Neural progenitor cell (in vitro differentiated cells): ENCODE measurements around the gene MAK. TPM values are rescaled to one million over a fixed set of nuclear protein-coding genes. Genes with fewer than 3 reads are reported as not detected.

Source experiments
- DNase-seq: peaks from one replicate; pipeline ENCODE4 v3.0.0-alpha.2; 2016; ENCODE audit warnings: low spot score
- H2AFZ ChIP-seq: fragments of 200-600 bp; sonication (generic); replicated peaks from 2 replicates; pipeline ENCODE4 v1.6.1; 2016; ENCODE audit warnings: antibody characterized with exemption
- H3F3A ChIP-seq: fragments of 200-600 bp; sonication (generic); 2 replicates; pipeline ENCODE4 v1.6.1; 2016; ENCODE audit warnings: antibody characterized with exemption, low read depth
- H3K27ac ChIP-seq: fragments of 200-600 bp; sonication (generic); 2 replicates; pipeline ENCODE4 v1.5.1; 2016; ENCODE audit warnings: mild to moderate bottlenecking
- H3K27me3 ChIP-seq: fragments of 200-600 bp; sonication (generic); 2 replicates; pipeline ENCODE4 v1.6.1; 2016; ENCODE audit warnings: mild to moderate bottlenecking, moderate library complexity
- H3K36me3 ChIP-seq: fragments of 200-600 bp; sonication (generic); 2 replicates; pipeline ENCODE4 v1.5.1; 2016
- H3K4me1 ChIP-seq: fragments of 200-600 bp; sonication (generic); 2 replicates; pipeline ENCODE4 v1.6.1; 2016; ENCODE audit warnings: mixed run types
- H3K4me2 ChIP-seq: fragments of 200-600 bp; sonication (generic); 2 replicates; pipeline ENCODE4 v1.6.1; 2016
- H3K4me3 ChIP-seq: fragments of 200-600 bp; sonication (generic); 2 replicates; pipeline ENCODE4 v1.5.1; 2016
- H3K79me2 ChIP-seq: fragments of 200-600 bp; sonication (generic); 2 replicates; pipeline ENCODE4 v1.6.1; 2016; ENCODE audit warnings: low read depth
- H3K9ac ChIP-seq: fragments of 200-600 bp; sonication (generic); 2 replicates; pipeline ENCODE4 v1.6.1; 2016
- H3K9me3 ChIP-seq: fragments of 200-600 bp; sonication (generic); 2 replicates; pipeline ENCODE4 v1.5.1; 2016; ENCODE audit warnings: low read depth
- H4K20me1 ChIP-seq: fragments of 200-600 bp; sonication (generic); 2 replicates; pipeline ENCODE4 v1.6.1; 2016; ENCODE audit warnings: low read depth
- H3K27ac Mint-ChIP-seq: 3 replicates; pipeline ENCODE4 v1.8.0; 2021; ENCODE audit warnings: mixed read lengths
- H3K27me3 Mint-ChIP-seq: 2 replicates; pipeline ENCODE4 v1.8.0; 2022; ENCODE audit warnings: low read depth, mild to moderate bottlenecking, inconsistent platforms, moderate library complexity, mixed read lengths; ENCODE audit not compliant: insufficient read depth
- H3K36me3 Mint-ChIP-seq: 3 replicates; pipeline ENCODE4 v1.8.0; 2021; ENCODE audit warnings: mixed read lengths
- H3K4me1 Mint-ChIP-seq: 3 replicates; pipeline ENCODE4 v1.8.0; 2021; ENCODE audit warnings: mixed read lengths
- H3K4me3 Mint-ChIP-seq: 3 replicates; pipeline ENCODE4 v1.8.0; 2021; ENCODE audit warnings: mild to moderate bottlenecking, moderate library complexity, mixed read lengths
- H3K9me3 Mint-ChIP-seq: 3 replicates; pipeline ENCODE4 v1.8.0; 2020; ENCODE audit warnings: mixed read lengths
- CTCF ChIP-seq: fragments of 200-600 bp; sonication (generic); IDR thresholded peaks from 2 replicates; pipeline ENCODE4 v1.5.1; 2017; ENCODE audit warnings: antibody characterized with exemption, mild to moderate bottlenecking
- EZH2 ChIP-seq: fragments of 200-600 bp; sonication (generic); IDR thresholded peaks from 2 replicates; pipeline ENCODE4 v1.6.1; 2017; ENCODE audit warnings: antibody characterized with exemption, mild to moderate bottlenecking, moderate library complexity
- EZH2phosphoT487 ChIP-seq: fragments of 200-600 bp; sonication (generic); IDR thresholded peaks from 2 replicates; pipeline ENCODE4 v1.6.1; 2017; ENCODE audit warnings: antibody characterized with exemption
- total RNA-seq: library from RNA; depleted of rRNA; stranded (reverse); fragments of >200 nt; gene quantifications from 2 replicates; pipeline ENCODE4 v1.2.3, GENCODE V29; 2015; ENCODE audit warnings: low replicate concordance

The MAK gene
- total RNA-seq, 1 donor from 2014 or later: 4.2 TPM

- DNase-seq: no peak
- Histone ChIP-seq H3F3A (no peaks in the 10 kb centered on the region), H3K9me3 (no peaks in the 10 kb centered on the region), H3K27ac (no peak overlapping the region), H3K4me1 (no peaks in the 10 kb centered on the region), H3K27me3 (no peaks in the 10 kb centered on the region), H3K4me3 (no peak overlapping the region), H4K20me1 (peaks cover 3% of the 10 kb centered on the region), H3K36me3 (no peaks in the 10 kb centered on the region), H2AFZ (no peak overlapping the region), H3K79me2 (no peaks in the 10 kb centered on the region), H3K4me2 (no peak overlapping the region), H3K9ac (no peak overlapping the region)
- H3K27ac Mint-ChIP-seq: no peak overlapping the region
- no peak for TF ChIP-seq EZH2
- no peak for TF ChIP-seq CTCF
- TF ChIP-seq EZH2phosphoT487: no peak
- no peaks in the 10 kb centered on the region for H3K4me1 Mint-ChIP-seq
- no peak overlapping the region for H3K4me3 Mint-ChIP-seq
- no peaks in the 10 kb centered on the region for H3K9me3 Mint-ChIP-seq
- peaks cover 4% of the 10 kb centered on the region for H3K36me3 Mint-ChIP-seq
- peaks cover 2% of the 10 kb centered on the region for H3K27me3 Mint-ChIP-seq
Observed at GRCh38 chr6:10800810-10801209, 37.5 kb downstream of the MAK start.

- H3K27ac ChIP-seq: no peak overlapping the region
- H3K4me3 Mint-ChIP-seq: no peak overlapping the region
- DNase-seq: no peak
Observed at GRCh38 chr6:10794239-10794638, 44.1 kb downstream of the MAK start.

GRCh38 chr6:10793695-10794094, 44.6 kb downstream of the MAK start:
- Histone ChIP-seq H3K36me3 (no peaks in the 10 kb centered on the region), H3K4me2 (no peak overlapping the region), H3K27me3 (no peaks in the 10 kb centered on the region), H3K9me3 (no peaks in the 10 kb centered on the region), H2AFZ (no peak overlapping the region), H3K4me3 (no peak overlapping the region), H3F3A (no peaks in the 10 kb centered on the region), H3K27ac (no peak overlapping the region), H3K79me2 (no peaks in the 10 kb centered on the region), H4K20me1 (no peaks in the 10 kb centered on the region), H3K9ac (no peak overlapping the region), H3K4me1 (no peaks in the 10 kb centered on the region)
- TF ChIP-seq EZH2 (no peak), EZH2phosphoT487 (no peak), CTCF (no peak)
- DNase-seq: no peak
- Mint-ChIP-seq H3K4me3 (no peak overlapping the region), H3K27me3 (no peaks in the 10 kb centered on the region), H3K36me3 (peaks cover 20% of the 10 kb centered on the region), H3K9me3 (no peaks in the 10 kb centered on the region), H3K27ac (no peak overlapping the region), H3K4me1 (no peaks in the 10 kb centered on the region)

More at GRCh38 chr6:10794239-10794638, 44.1 kb downstream of the MAK start:
- no peaks in the 10 kb centered on the region for H3K9me3 ChIP-seq
- no peaks in the 10 kb centered on the region for H3K27me3 ChIP-seq
- Mint-ChIP-seq H3K27me3 (no peaks in the 10 kb centered on the region), H3K36me3 (peaks cover 16% of the 10 kb centered on the region), H3K4me1 (no peaks in the 10 kb centered on the region), H3K9me3 (no peaks in the 10 kb centered on the region), H3K27ac (no peak overlapping the region)
- no peaks in the 10 kb centered on the region for H4K20me1 ChIP-seq
- no peak overlapping the region for H2AFZ ChIP-seq
- no peak overlapping the region for H3K4me2 ChIP-seq
- TF ChIP-seq EZH2phosphoT487: no peak
- no peak for TF ChIP-seq EZH2
- no peak for TF ChIP-seq CTCF
- no peaks in the 10 kb centered on the region for H3F3A ChIP-seq
- H3K4me1 ChIP-seq: no peaks in the 10 kb centered on the region
- H3K9ac ChIP-seq: no peak overlapping the region
- H3K36me3 ChIP-seq: no peaks in the 10 kb centered on the region
- no peaks in the 10 kb centered on the region for H3K79me2 ChIP-seq
- no peak overlapping the region for H3K4me3 ChIP-seq
